Hepatic stellate cell (primary cell): Measurements from ENCODE around the gene CD63.

Experiments
- DNase-seq: peaks from one replicate; pipeline ENCODE4 v3.0.0; 2011; ENCODE audit warnings: low spot score

CD63 gene

DNA sequence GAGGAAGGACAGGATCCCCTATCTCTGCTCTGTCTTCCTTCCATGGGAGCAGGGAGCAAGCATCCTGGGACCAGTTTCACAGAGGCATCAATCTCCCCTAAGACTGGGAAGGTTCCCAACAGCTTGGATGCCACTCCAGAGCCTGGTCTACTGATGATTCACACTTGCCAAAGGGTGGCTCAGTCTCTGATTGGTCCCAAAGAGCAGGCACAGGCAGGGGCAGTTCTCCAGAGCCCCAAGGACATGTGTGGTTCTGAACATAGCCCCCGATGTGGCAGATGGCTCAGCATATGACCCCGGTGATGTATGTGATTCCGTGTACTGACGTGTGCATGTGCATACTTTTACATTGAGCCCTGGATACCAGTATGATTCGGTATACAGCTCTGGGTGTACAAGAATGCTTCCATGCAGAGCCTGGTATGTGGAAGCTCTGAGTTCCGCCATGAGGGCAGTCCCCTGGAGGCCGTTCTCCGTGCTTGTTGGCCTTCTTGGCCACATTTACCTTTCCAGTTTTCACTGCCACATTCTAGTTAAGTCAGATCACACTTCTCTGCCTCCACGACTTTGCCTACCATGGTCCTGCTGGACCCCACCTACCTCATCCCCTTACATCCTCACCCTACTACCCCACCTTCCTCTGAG lies 42.3 kb downstream of the CD63 start:
- no peak for DNase-seq

- no peak for DNase-seq
Observed at GRCh38 chr12:55685671-55686070, 43.1 kb downstream of the CD63 start.

GRCh38 chr12:55684761-55685370 lies 43.9 kb downstream of the CD63 start:
- no peak for DNase-seq

DNA sequence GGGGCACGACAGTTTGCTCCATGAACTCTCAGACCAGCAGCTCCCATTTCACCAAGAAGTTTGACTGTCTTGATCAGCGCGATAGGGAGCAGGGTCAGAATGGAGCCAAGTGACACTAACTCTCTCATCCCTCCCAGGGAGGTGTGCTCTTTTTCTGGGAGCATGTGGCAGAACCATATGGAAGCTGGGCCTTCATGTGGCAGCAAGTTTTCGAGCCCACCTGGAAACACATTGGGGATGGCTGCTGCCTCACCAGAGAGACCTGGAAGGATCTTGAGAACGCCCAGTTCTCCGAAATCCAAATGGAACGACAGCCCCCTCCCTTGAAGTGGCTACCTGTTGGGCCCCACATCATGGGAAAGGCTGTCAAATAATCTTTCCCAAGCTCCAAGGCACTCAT lies 45.1 kb downstream of the CD63 start:
- DNase-seq, result no peak

- DNase-seq, result no peak
Observed at GRCh38 chr12:55682087-55682796, 46.6 kb downstream of the CD63 start.

GRCh38 chr12:55681142-55682077 lies 47.4 kb downstream of the CD63 start:
- DNase-seq, result peak; percentile 77

DNA sequence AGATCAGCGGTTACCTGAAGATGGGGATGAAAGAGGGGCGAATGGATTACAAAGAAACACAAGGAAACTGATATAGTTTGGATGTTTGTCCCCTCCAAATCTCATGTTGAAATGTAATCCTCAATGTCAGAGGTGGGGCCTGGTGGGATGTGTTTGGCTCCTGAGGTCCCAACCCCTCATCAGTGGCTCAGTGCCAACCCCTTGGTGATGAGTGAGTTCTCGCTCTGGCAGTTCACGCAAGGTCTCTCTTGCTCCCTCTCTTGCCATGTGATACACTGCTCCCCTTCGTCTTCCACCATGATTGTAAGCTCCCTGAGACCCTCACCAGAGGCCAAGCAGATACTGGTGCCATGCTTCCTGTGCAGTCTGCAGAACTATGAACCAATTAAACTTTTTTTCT lies 49.1 kb downstream of the CD63 start:
- no peak for DNase-seq

- DNase-seq, result no peak
Observed at GRCh38 chr12:55676707-55677106, 52.1 kb downstream of the CD63 start.

DNA sequence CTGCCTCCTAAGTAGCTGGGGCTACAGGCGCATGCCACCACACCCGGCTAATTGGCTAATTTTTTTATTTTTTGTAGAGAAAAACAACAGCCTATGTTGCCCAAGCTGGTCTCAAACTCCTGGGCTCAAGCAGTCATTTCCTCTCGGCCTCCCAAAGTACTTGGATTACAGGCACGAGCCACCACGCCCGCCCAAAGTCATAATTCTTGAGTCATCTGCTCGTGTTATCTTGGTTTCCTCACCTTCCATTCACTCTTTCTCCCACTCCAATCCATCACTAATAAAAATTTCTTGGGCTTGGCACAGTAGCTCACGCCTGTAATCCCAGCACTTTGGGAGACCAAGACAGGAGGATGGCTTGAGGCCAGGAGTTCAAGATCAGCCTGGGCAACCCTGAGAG lies 53.1 kb downstream of the CD63 start:
- DNase-seq, result no peak
